Subcutaneous abdominal adipose tissue (tissue), 5 donors: ENCODE measurements around the gene PEX12.
"Not testable (repeated sequence)": the region's sequence is repeated elsewhere in the genome, so short reads cannot be mapped to it uniquely, and the experiment has no call there.

Source experiments
- H3K27ac ChIP-seq: one replicate; pipeline ENCODE4 v1.7.0; 2013; ENCODE audit warnings: low read depth, mild to moderate bottlenecking, inconsistent platforms, low read length, moderate library complexity
- H3K27me3 ChIP-seq, 5 donors: one replicate each; pipeline ENCODE4 v1.7.0; 2013; ENCODE audit warnings: low read length in 5 of 5, inconsistent platforms in 1 of 5; ENCODE audit not compliant: control insufficient read depth in 5 of 5, insufficient read depth in 4 of 5
- H3K36me3 ChIP-seq, 5 donors: one replicate each; pipeline ENCODE4 v1.7.0; 2013; ENCODE audit warnings: low read length in 5 of 5; ENCODE audit not compliant: control insufficient read depth in 5 of 5, insufficient read depth in 5 of 5
- H3K4me1 ChIP-seq, 5 donors: one replicate each; pipeline ENCODE4 v1.7.0; 2013; ENCODE audit warnings: low read length in 5 of 5, mild to moderate bottlenecking in 3 of 5, moderate library complexity in 1 of 5; ENCODE audit not compliant: control insufficient read depth in 5 of 5, insufficient read depth in 5 of 5
- H3K4me3 ChIP-seq, 5 donors: one replicate each; pipeline ENCODE4 v1.7.0; 2013; ENCODE audit warnings: low read length in 5 of 5, low read depth in 1 of 5
- H3K9ac ChIP-seq, 5 donors: one replicate each; pipeline ENCODE4 v1.7.0; 2013; ENCODE audit warnings: low read length in 5 of 5, mild to moderate bottlenecking in 4 of 5, moderate library complexity in 3 of 5
- H3K9me3 ChIP-seq, 5 donors: one replicate each; pipeline ENCODE4 v1.7.0; 2013; ENCODE audit warnings: low read length in 5 of 5; ENCODE audit not compliant: control insufficient read depth in 5 of 5
- donor health status: healthy.
- donor health status: healthy.
- donor health status: healthy.
- donor health status: healthy.
- donor health status: healthy.

The PEX12 gene

DNA sequence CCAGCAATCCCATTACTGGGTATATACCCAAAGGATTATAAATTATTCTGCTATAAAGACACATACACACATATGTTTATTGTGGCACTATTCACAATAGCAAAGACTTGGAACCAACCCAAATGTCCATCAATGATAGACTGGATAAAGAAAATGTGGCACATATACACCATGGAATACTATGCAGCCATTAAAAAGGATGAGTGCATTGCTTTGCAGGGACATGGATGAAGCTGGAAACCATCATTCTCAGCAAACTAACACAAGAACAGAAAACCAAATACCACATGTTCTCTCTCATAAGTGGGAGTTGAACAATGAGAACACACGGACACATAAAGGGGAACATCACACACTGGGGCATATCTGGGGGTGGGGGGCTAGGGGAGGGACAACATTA, 49.0 kb downstream of the PEX12 start:
- H3K27ac ChIP-seq, H3K9ac ChIP-seq, H3K36me3 ChIP-seq, H3K27me3 ChIP-seq, H3K9me3 ChIP-seq, H3K4me1 ChIP-seq, H3K4me3 ChIP-seq: not testable (repeated sequence)
